ENCODE data around the gene ZNF77.

ZNF77 gene

GRCh38 chr19:2976609-2977000 lies 31.8 kb upstream of the ZNF77 start:
- TF ChIP-seq, protein P1, sequence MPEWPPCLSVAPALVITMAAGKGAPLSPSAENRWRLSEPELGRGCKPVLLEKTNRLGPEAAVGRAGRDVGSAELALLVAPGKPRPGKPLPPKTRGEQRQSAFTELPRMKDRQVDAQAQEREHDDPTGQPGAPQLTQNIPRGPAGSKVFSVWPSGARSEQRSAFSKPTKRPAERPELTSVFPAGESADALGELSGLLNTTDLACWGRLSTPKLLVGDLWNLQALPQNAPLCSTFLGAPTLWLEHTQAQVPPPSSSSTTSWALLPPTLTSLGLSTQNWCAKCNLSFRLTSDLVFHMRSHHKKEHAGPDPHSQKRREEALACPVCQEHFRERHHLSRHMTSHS (tag by site-specific recombination; IDR thresholded peaks at IDR 0.05), result no peak
- TF ChIP-seq, protein P2, sequence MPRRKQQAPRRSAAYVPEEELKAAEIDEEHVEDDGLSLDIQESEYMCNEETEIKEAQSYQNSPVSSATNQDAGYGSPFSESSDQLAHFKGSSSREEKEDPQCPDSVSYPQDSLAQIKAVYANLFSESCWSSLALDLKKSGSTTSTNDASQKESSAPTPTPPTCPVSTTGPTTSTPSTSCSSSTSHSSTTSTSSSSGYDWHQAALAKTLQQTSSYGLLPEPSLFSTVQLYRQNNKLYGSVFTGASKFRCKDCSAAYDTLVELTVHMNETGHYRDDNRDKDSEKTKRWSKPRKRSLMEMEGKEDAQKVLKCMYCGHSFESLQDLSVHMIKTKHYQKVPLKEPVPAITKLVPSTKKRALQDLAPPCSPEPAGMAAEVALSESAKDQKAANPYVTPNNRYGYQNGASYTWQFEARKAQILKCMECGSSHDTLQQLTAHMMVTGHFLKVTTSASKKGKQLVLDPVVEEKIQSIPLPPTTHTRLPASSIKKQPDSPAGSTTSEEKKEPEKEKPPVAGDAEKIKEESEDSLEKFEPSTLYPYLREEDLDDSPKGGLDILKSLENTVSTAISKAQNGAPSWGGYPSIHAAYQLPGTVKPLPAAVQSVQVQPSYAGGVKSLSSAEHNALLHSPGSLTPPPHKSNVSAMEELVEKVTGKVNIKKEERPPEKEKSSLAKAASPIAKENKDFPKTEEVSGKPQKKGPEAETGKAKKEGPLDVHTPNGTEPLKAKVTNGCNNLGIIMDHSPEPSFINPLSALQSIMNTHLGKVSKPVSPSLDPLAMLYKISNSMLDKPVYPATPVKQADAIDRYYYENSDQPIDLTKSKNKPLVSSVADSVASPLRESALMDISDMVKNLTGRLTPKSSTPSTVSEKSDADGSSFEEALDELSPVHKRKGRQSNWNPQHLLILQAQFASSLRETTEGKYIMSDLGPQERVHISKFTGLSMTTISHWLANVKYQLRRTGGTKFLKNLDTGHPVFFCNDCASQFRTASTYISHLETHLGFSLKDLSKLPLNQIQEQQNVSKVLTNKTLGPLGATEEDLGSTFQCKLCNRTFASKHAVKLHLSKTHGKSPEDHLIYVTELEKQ (tag by site-specific recombination; IDR thresholded peaks at IDR 0.05; ENCODE audit: borderline replicate concordance), result no peak
- TF ChIP-seq, protein P3, sequence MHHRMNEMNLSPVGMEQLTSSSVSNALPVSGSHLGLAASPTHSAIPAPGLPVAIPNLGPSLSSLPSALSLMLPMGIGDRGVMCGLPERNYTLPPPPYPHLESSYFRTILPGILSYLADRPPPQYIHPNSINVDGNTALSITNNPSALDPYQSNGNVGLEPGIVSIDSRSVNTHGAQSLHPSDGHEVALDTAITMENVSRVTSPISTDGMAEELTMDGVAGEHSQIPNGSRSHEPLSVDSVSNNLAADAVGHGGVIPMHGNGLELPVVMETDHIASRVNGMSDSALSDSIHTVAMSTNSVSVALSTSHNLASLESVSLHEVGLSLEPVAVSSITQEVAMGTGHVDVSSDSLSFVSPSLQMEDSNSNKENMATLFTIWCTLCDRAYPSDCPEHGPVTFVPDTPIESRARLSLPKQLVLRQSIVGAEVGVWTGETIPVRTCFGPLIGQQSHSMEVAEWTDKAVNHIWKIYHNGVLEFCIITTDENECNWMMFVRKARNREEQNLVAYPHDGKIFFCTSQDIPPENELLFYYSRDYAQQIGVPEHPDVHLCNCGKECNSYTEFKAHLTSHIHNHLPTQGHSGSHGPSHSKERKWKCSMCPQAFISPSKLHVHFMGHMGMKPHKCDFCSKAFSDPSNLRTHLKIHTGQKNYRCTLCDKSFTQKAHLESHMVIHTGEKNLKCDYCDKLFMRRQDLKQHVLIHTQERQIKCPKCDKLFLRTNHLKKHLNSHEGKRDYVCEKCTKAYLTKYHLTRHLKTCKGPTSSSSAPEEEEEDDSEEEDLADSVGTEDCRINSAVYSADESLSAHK (tag by site-specific recombination; IDR thresholded peaks at IDR 0.05), result no peak
- TF ChIP-seq ZNF629 (tag by site-specific recombination; IDR thresholded peaks at IDR 0.05) (no peak), ZNF302 (tag by site-specific recombination; IDR thresholded peaks at IDR 0.05; ENCODE audit: low read depth) (no peak), KLF10 (tag by site-specific recombination; IDR thresholded peaks at IDR 0.05) (no peak), ZNF26 (tag by site-specific recombination; IDR thresholded peaks at IDR 0.05) (no peak), ZNF785 (tag by site-specific recombination; IDR thresholded peaks at IDR 0.05) (no peak), ZNF155 (tag by site-specific recombination; IDR thresholded peaks at IDR 0.05) (no peak), TCF7L2 (IDR thresholded peaks at IDR 0.05; ENCODE audit: borderline replicate concordance, low read depth, low read length) (no peak), ZNF530 (tag by site-specific recombination; IDR thresholded peaks at IDR 0.05; ENCODE audit: low read depth) (no peak), ZNF341 (tag by site-specific recombination; IDR thresholded peaks at IDR 0.05; ENCODE audit: low read depth) (peak; percentile 69), ZNF18 (tag by site-specific recombination; IDR thresholded peaks at IDR 0.05) (no peak), ZSCAN16 (tag by site-specific recombination; IDR thresholded peaks at IDR 0.05) (no peak), ZBTB20 (tag by site-specific recombination; IDR thresholded peaks at IDR 0.05) (peak; percentile 98), ZNF677 (tag by site-specific recombination; IDR thresholded peaks at IDR 0.05) (no peak), ZNF585B (tag by site-specific recombination; IDR thresholded peaks at IDR 0.05) (no peak), OSR2 (tag by site-specific recombination; IDR thresholded peaks at IDR 0.05) (no peak), ZNF837 (tag by site-specific recombination; IDR thresholded peaks at IDR 0.05) (no peak), ZBTB17 (tag by site-specific recombination; IDR thresholded peaks at IDR 0.05) (peak; percentile 73)
- TF ChIP-seq, protein P4, sequence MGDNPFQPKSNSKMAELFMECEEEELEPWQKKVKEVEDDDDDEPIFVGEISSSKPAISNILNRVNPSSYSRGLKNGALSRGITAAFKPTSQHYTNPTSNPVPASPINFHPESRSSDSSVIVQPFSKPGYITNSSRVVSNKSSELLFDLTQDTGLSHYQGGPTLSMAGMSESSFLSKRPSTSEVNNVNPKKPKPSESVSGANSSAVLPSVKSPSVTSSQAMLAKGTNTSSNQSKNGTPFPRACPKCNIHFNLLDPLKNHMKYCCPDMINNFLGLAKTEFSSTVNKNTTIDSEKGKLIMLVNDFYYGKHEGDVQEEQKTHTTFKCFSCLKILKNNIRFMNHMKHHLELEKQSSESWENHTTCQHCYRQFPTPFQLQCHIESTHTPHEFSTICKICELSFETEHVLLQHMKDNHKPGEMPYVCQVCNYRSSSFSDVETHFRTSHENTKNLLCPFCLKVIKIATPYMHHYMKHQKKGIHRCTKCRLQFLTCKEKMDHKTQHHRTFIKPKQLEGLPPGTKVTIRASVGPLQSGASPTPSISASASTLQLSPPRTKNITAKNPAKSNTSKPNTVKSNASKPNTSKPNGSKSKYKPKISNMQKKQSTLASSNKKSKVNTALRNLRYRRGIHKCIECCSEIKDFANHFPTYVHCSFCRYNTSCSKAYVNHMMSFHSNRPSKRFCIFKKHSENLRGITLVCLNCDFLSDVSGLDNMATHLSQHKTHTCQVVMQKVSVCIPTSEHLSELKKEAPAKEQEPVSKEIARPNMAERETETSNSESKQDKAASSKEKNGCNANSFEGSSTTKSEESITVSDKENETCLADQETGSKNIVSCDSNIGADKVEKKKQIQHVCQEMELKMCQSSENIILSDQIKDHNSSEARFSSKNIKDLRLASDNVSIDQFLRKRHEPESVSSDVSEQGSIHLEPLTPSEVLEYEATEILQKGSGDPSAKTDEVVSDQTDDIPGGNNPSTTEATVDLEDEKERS (tag by site-specific recombination; IDR thresholded peaks at IDR 0.05), result no peak
- ChIA-PET POLR2A (interaction anchor here (0.6 to 2.1 kb wide), 5 partner anchors 9 to 76 kb away, joined by 3 to 15 read pairs (median 6); partner anchors contain the start of gene ZNF57), CTCF (interaction anchor here (0.6 to 1.2 kb wide), 4 partner anchors 7 to 398 kb away, joined by 3 to 4 read pairs (median 4); no protein-coding TSS in a partner anchor)
- no peak overlapping the region; the same call in 1 of the 2 replicates for H3K27ac ChIP-seq (ENCODE audit: extremely low read depth, low read depth, low read length)
- H3K9me3 ChIP-seq (ENCODE audit: control insufficient read depth, insufficient read depth, low read depth, low read length), result no peaks in the 10 kb centered on the region
- H3K36me3 ChIP-seq (ENCODE audit: control insufficient read depth in 2 of 2, insufficient read depth in 1 of 2, low read length in 2 of 2), result no peaks in the 10 kb centered on the region
- no peaks in the 10 kb centered on the region; the same call in 1 of the 2 replicates for H3K4me1 ChIP-seq (ENCODE audit: control insufficient read depth, insufficient read depth, low read length)
- peak overlapping the region; percentile 44 for H3K4me3 ChIP-seq (ENCODE audit: low read depth, low read length)

All from HEK293 (cell line).